ENCODE results near the gene OTUB1. TPM values are rescaled to one million over a fixed set of nuclear protein-coding genes. Genes with fewer than 3 reads are reported as not detected.
"Not testable (repeated sequence)": the region's sequence is repeated elsewhere in the genome, so short reads cannot be mapped to it uniquely, and the experiment has no call there.

OTUB1 gene
- total RNA-seq, 2 donors from 2014 or later, result 78.7 to 82.5 TPM

DNA sequence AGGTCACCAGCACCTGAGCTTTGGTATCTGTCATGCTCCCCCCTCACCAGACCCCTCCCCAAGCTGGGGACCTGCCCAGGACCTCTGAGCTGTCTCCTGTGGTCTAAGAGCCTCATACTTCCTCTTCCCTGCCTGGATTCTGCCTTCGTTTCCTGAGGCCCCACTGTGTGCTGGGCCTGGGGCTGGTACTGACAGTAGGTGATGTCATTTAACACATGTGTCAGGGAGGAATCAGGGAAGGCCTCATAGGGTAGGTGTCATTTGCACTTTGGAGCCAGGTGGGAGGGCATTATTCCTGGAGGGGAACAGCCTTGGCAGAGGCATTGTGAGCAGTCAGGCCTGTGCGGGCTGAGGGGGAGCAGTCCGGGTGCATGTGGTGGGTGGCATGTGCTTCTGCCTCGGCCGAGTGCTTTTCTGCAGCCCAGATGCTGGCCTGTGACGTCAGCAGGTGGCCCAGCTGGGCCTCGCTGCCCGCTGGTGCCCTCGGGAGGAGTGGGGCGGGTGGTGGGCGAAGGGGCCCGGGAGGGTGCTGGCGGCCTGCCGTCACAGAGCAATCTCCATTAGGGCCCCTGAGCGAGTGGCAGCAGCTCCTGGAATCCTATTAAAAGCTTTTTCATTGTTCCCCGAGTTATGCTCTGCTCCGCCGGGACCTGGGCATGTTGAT, 58.6 kb downstream of the OTUB1 start:
- TF ChIP-seq, protein P1, sequence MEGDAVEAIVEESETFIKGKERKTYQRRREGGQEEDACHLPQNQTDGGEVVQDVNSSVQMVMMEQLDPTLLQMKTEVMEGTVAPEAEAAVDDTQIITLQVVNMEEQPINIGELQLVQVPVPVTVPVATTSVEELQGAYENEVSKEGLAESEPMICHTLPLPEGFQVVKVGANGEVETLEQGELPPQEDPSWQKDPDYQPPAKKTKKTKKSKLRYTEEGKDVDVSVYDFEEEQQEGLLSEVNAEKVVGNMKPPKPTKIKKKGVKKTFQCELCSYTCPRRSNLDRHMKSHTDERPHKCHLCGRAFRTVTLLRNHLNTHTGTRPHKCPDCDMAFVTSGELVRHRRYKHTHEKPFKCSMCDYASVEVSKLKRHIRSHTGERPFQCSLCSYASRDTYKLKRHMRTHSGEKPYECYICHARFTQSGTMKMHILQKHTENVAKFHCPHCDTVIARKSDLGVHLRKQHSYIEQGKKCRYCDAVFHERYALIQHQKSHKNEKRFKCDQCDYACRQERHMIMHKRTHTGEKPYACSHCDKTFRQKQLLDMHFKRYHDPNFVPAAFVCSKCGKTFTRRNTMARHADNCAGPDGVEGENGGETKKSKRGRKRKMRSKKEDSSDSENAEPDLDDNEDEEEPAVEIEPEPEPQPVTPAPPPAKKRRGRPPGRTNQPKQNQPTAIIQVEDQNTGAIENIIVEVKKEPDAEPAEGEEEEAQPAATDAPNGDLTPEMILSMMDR (IDR thresholded peaks at IDR 0.05), result no peak
- no peak overlapping the region for H3K27ac ChIP-seq
- no peak for DNase-seq
- intact Hi-C loops (cut with DNase I), result no loop called here
- no peaks in the 10 kb centered on the region for H3K9me3 ChIP-seq
- H3K27me3 ChIP-seq, result no peaks in the 10 kb centered on the region
- no peaks in the 10 kb centered on the region for H3K4me1 ChIP-seq
- no peaks in the 10 kb centered on the region for H3K36me3 ChIP-seq
- H3K4me3 ChIP-seq, result no peak overlapping the region
- H3K9ac ChIP-seq (ENCODE audit: low read depth in 2 of 2, low read length in 2 of 2), result no peak overlapping the region

DNA sequence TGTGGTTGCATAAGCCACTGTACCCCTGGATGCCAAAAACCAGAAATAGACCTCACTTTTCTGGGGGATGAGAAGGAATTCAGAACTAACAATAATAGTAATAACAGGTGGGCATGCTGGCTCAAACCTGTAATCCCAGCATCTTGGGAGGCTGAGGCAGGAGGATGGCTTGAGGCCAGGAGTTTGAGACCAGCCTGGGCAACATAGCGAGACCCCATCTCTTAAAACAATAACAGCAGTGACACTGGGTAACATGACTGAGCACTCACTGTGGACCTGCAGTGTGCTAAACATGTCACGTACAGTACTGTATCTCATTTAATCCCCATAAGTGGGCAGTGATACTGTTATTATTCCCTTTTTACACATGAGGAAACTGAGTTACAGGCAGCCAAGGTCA, 59.5 kb downstream of the OTUB1 start:
- TF ChIP-seq, protein P1 (IDR thresholded peaks at IDR 0.05), result no peak

DNA sequence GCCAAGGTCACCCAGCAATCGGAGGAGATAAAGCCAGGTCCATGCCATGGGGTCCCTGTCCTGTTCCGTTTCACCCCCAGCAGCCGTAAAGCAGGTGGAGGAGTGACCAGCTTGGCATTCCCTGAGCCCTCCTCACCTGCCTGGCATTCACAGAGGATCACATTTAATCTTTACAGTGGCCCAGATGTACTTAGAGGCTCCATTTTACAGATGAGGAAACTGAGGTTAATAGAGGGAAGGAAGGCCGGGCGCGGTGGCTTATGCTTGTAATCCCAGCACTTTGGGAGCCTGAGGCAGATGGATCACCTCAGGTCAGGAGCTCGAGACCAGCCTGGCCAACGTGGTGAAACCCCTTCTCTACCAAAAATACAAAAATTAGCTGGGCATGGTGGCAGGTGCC, 61.1 kb downstream of the OTUB1 start:
- DNase-seq; H3K27ac ChIP-seq; intact Hi-C loops (cut with DNase I); H3K36me3 ChIP-seq; H3K4me3 ChIP-seq; H3K9me3 ChIP-seq; H3K4me1 ChIP-seq; H3K27me3 ChIP-seq; H3K9ac ChIP-seq (ENCODE audit: low read depth in 2 of 2, low read length in 2 of 2): not testable (repeated sequence)

More for the DNA sequence above, 59.5 kb downstream of the OTUB1 start:
- intact Hi-C loops (cut with DNase I), result no loop called here
- DNase-seq, result no peak
- Histone ChIP-seq H3K27me3 (no peaks in the 10 kb centered on the region), H3K4me3 (no peak overlapping the region), H3K4me1 (no peaks in the 10 kb centered on the region), H3K27ac (no peak overlapping the region), H3K9ac (ENCODE audit: low read depth in 2 of 2, low read length in 2 of 2) (no peak overlapping the region), H3K9me3 (no peaks in the 10 kb centered on the region), H3K36me3 (no peaks in the 10 kb centered on the region)

Other genes starting within 250 kb of the OTUB1 start
- 1 to 10 TPM; 4.8 to 7.0 TPM for gene ZFTA, start 217.7 kb upstream of the OTUB1 start, total RNA-seq
- gene SPINDOC, start 173.0 kb upstream of the OTUB1 start, total RNA-seq, result 10 to 100 TPM in 1 of 2 donors, 1 to 10 TPM in 1; 9.3 to 11.8 TPM
- 10 to 100 TPM; 86.8 to 96.8 TPM for gene MARK2, start 147.3 kb upstream of the OTUB1 start, total RNA-seq
- 1 to 10 TPM; 4.8 to 5.2 TPM for gene RCOR2, start 69.3 kb upstream of the OTUB1 start, total RNA-seq
- 10 to 100 TPM; 20.5 to 32.9 TPM for gene NAA40, start 47.4 kb upstream of the OTUB1 start, total RNA-seq
- gene COX8A, start 11.8 kb upstream of the OTUB1 start, total RNA-seq, result 100 to 1,000 TPM; 647 to 875 TPM
- gene FLRT1, start 49.5 kb downstream of the OTUB1 start, total RNA-seq, result under 1 TPM; 0.20 to 0.96 TPM
- 10 to 100 TPM; 18.6 to 22.9 TPM for gene MACROD1, start 179.7 kb downstream of the OTUB1 start, total RNA-seq
- 100 to 1,000 TPM in 1 of 2 donors, 10 to 100 TPM in 1; 95.5 to 232 TPM for gene STIP1, start 199.7 kb downstream of the OTUB1 start, total RNA-seq
- 10 to 100 TPM; 10.9 to 16.6 TPM for gene FERMT3, start 220.3 kb downstream of the OTUB1 start, total RNA-seq
- 10 to 100 TPM; 52.3 to 63.6 TPM for gene TRPT1, start 239.7 kb downstream of the OTUB1 start, total RNA-seq
- 100 to 1,000 TPM; 110 to 168 TPM for gene NUDT22, start 239.8 kb downstream of the OTUB1 start, total RNA-seq
- 10 to 100 TPM; 39.9 to 50.3 TPM for gene DNAJC4, start 244.1 kb downstream of the OTUB1 start, total RNA-seq
- gene VEGFB, start 248.1 kb downstream of the OTUB1 start, total RNA-seq, result 10 to 100 TPM; 25.9 to 59.5 TPM